ENCODE data around the gene TTLL11. TPM values are rescaled to one million over a fixed set of nuclear protein-coding genes. Genes with fewer than 3 reads are reported as not detected.

TTLL11 gene
- total RNA-seq, 1 donor from 2014 or later = 0.75 TPM

GRCh38 chr9:121912812-121913627 lies 180.1 kb downstream of the TTLL11 start:
- no peak overlapping the region for H3K4me2 ChIP-seq
- Mint-ChIP-seq H3K4me1 (no peaks in the 10 kb centered on the region), H3K27me3 (ENCODE audit: insufficient read depth, low read depth) (peaks cover 4% of the 10 kb centered on the region), H3K4me3 (no peak overlapping the region), H3K9me3 (no peaks in the 10 kb centered on the region), H3K27ac (no peak overlapping the region), H3K36me3 (no peaks in the 10 kb centered on the region)
- DNase-seq (ENCODE audit: low spot score) = no peak
- no peaks in the 10 kb centered on the region for H3K27me3 ChIP-seq
- no peaks in the 10 kb centered on the region for H4K20me1 ChIP-seq (ENCODE audit: low read depth)
- H3K4me1 ChIP-seq = no peaks in the 10 kb centered on the region
- H3F3A ChIP-seq (ENCODE audit: low read depth) = no peaks in the 10 kb centered on the region
- no peak overlapping the region for H3K27ac ChIP-seq
- H3K4me3 ChIP-seq = no peak overlapping the region
- TF ChIP-seq EZH2phosphoT487 (IDR thresholded peaks at IDR 0.05) (no peak), EZH2 (IDR thresholded peaks at IDR 0.05) (no peak)
- TF ChIP-seq, protein P1, sequence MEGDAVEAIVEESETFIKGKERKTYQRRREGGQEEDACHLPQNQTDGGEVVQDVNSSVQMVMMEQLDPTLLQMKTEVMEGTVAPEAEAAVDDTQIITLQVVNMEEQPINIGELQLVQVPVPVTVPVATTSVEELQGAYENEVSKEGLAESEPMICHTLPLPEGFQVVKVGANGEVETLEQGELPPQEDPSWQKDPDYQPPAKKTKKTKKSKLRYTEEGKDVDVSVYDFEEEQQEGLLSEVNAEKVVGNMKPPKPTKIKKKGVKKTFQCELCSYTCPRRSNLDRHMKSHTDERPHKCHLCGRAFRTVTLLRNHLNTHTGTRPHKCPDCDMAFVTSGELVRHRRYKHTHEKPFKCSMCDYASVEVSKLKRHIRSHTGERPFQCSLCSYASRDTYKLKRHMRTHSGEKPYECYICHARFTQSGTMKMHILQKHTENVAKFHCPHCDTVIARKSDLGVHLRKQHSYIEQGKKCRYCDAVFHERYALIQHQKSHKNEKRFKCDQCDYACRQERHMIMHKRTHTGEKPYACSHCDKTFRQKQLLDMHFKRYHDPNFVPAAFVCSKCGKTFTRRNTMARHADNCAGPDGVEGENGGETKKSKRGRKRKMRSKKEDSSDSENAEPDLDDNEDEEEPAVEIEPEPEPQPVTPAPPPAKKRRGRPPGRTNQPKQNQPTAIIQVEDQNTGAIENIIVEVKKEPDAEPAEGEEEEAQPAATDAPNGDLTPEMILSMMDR (IDR thresholded peaks at IDR 0.05) = no peak
- H3K36me3 ChIP-seq = no peaks in the 10 kb centered on the region
- H3K9me3 ChIP-seq (ENCODE audit: low read depth) = no peaks in the 10 kb centered on the region
- H3K79me2 ChIP-seq (ENCODE audit: low read depth) = no peaks in the 10 kb centered on the region
- no peak overlapping the region for H3K9ac ChIP-seq
- H2AFZ ChIP-seq (replicated peaks) = no peak overlapping the region

- TF ChIP-seq EZH2phosphoT487 (IDR thresholded peaks at IDR 0.05) (no peak), EZH2 (IDR thresholded peaks at IDR 0.05) (no peak)
- TF ChIP-seq, protein P1 (IDR thresholded peaks at IDR 0.05) = no peak
- H3K4me3 Mint-ChIP-seq = no peak overlapping the region
- Histone ChIP-seq H2AFZ (replicated peaks) (no peak overlapping the region), H3K4me3 (no peak overlapping the region), H3K27me3 (no peaks in the 10 kb centered on the region), H3K4me1 (no peaks in the 10 kb centered on the region), H3K36me3 (no peaks in the 10 kb centered on the region), H3K27ac (no peak overlapping the region), H3K9me3 (ENCODE audit: low read depth) (no peaks in the 10 kb centered on the region), H3K4me2 (no peak overlapping the region), H4K20me1 (ENCODE audit: low read depth) (no peaks in the 10 kb centered on the region), H3K9ac (no peak overlapping the region), H3F3A (ENCODE audit: low read depth) (no peaks in the 10 kb centered on the region), H3K79me2 (ENCODE audit: low read depth) (no peaks in the 10 kb centered on the region)
- DNase-seq (ENCODE audit: low spot score) = no peak
- no peaks in the 10 kb centered on the region for H3K36me3 Mint-ChIP-seq
- H3K27ac Mint-ChIP-seq = no peak overlapping the region
- no peaks in the 10 kb centered on the region for H3K9me3 Mint-ChIP-seq
- H3K27me3 Mint-ChIP-seq (ENCODE audit: insufficient read depth, low read depth) = peaks cover 4% of the 10 kb centered on the region
- no peaks in the 10 kb centered on the region for H3K4me1 Mint-ChIP-seq
Observed at GRCh38 chr9:121910491-121911040, 182.5 kb downstream of the TTLL11 start.

DNA sequence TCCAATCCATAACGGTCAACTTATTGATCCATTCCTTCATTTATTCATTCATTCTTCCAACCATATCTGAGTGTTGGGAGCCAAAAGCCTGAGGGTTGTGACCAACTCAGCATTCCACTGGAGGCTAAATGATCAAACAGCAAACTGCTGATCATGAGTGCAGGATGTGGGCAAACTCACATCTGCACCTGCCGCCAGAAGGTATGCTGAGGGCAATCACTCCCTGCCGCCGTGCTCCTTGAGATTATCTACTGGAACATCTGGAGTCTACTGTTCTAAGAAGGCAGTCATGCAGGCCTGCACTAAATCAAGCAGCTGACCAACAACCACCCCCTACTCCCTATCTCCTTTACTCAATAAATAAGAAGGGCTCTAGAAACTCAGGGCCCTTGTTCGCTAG lies 184.0 kb downstream of the TTLL11 start:
- no peak overlapping the region for H3K27ac Mint-ChIP-seq
- H3K27me3 ChIP-seq = no peaks in the 10 kb centered on the region
- H3K9me3 ChIP-seq (ENCODE audit: low read depth) = no peaks in the 10 kb centered on the region
- no peak for DNase-seq (ENCODE audit: low spot score)
- no peaks in the 10 kb centered on the region for H3K79me2 ChIP-seq (ENCODE audit: low read depth)
- H3K4me1 ChIP-seq = no peaks in the 10 kb centered on the region
- no peaks in the 10 kb centered on the region for H3F3A ChIP-seq (ENCODE audit: low read depth)
- H3K27ac ChIP-seq = no peak overlapping the region
- no peak overlapping the region for H2AFZ ChIP-seq (replicated peaks)
- no peak overlapping the region for H3K9ac ChIP-seq
- no peak overlapping the region for H3K4me2 ChIP-seq
- H3K9me3 Mint-ChIP-seq = no peaks in the 10 kb centered on the region
- no peak overlapping the region for H3K4me3 ChIP-seq
- no peak for TF ChIP-seq EZH2phosphoT487 (IDR thresholded peaks at IDR 0.05)
- TF ChIP-seq, protein P1 (IDR thresholded peaks at IDR 0.05) = no peak
- TF ChIP-seq EZH2 (IDR thresholded peaks at IDR 0.05) = no peak
- H3K4me3 Mint-ChIP-seq = no peak overlapping the region
- H3K36me3 Mint-ChIP-seq = no peaks in the 10 kb centered on the region
- no peaks in the 10 kb centered on the region for H4K20me1 ChIP-seq (ENCODE audit: low read depth)
- H3K27me3 Mint-ChIP-seq (ENCODE audit: insufficient read depth, low read depth) = no peaks in the 10 kb centered on the region
- H3K4me1 Mint-ChIP-seq = no peaks in the 10 kb centered on the region
- H3K36me3 ChIP-seq = no peaks in the 10 kb centered on the region

All from neural progenitor cell (in vitro differentiated cells).